HepG2 (cell line): ENCODE data around the gene SEPTIN10. TPM values are rescaled to one million over a fixed set of nuclear protein-coding genes. Genes with fewer than 3 reads are reported as not detected.

Experiments used
- EZH2 ChIP-seq: conservative IDR thresholded peaks from 2 replicates; pipeline ENCODE4 v1.6.1; 2012; ENCODE audit warnings: mild to moderate bottlenecking, low read depth, low read length, moderate library complexity
- HIVEP1 ChIP-seq: sonication (generic); formaldehyde crosslinking; IDR thresholded peaks from 2 replicates; pipeline ENCODE4 v1.4.0; 2020; ENCODE audit warnings: mild to moderate bottlenecking, missing genetic modification reagents
- HMG20A ChIP-seq: IDR thresholded peaks from 2 replicates; pipeline ENCODE4 v1.6.1; 2016; ENCODE audit warnings: borderline replicate concordance
- HOXA3 ChIP-seq: sonication (generic); formaldehyde crosslinking; IDR thresholded peaks from 2 replicates; pipeline ENCODE4 v1.5.0; 2020; ENCODE audit warnings: missing genetic modification reagents
- NPAS2 ChIP-seq: sonication (generic); formaldehyde crosslinking; IDR thresholded peaks from 2 replicates; pipeline ENCODE4 v1.8.0; 2022; ENCODE audit warnings: mild to moderate bottlenecking, missing genetic modification reagents, borderline replicate concordance
- PHF21A ChIP-seq: sonication (generic); formaldehyde crosslinking; IDR thresholded peaks from 2 replicates; pipeline ENCODE4 v1.5.0; 2020; ENCODE audit warnings: mild to moderate bottlenecking, missing genetic modification reagents
- RBM39 ChIP-seq: fragments of 200-400 bp; formaldehyde crosslinking; IDR thresholded peaks from one replicate; pipeline ENCODE4 v1.6.1; 2018; ENCODE audit warnings: antibody characterized with exemption, mild to moderate bottlenecking, low read depth, low read length; ENCODE audit not compliant: poor library complexity, severe bottlenecking
- RFX1 ChIP-seq: fragments of 450-650 bp; IDR thresholded peaks from 2 replicates; pipeline ENCODE4 v1.6.1; 2017
- XRCC5 ChIP-seq: fragments of 200-400 bp; formaldehyde crosslinking; optimal IDR thresholded peaks from 2 replicates; pipeline ENCODE3; 2017; ENCODE audit warnings: mild to moderate bottlenecking, low read length
- ZBTB3 ChIP-seq: sonication (generic); formaldehyde crosslinking; IDR thresholded peaks from 2 replicates; pipeline ENCODE4 v1.4.0; 2020; ENCODE audit warnings: low read depth, mild to moderate bottlenecking, moderate library complexity, missing genetic modification reagents, borderline replicate concordance
- ZFP82 ChIP-seq: sonication (generic); formaldehyde crosslinking; IDR thresholded peaks from 2 replicates; pipeline ENCODE4 v1.5.1; 2020; ENCODE audit warnings: mild to moderate bottlenecking, missing genetic modification reagents, borderline replicate concordance
- ZNF24 ChIP-seq: fragments of 450-650 bp; IDR thresholded peaks from 2 replicates; pipeline ENCODE4 v1.6.1; 2017; ENCODE audit warnings: antibody characterized with exemption, mild to moderate bottlenecking
- ZNF296 ChIP-seq: sonication (generic); formaldehyde crosslinking; conservative IDR thresholded peaks from 2 replicates; pipeline ENCODE4 v1.5.0; 2020; ENCODE audit warnings: mild to moderate bottlenecking, missing genetic modification reagents
- ZNF564 ChIP-seq: sonication (generic); formaldehyde crosslinking; IDR thresholded peaks from 2 replicates; pipeline ENCODE4 v1.8.1; 2023; ENCODE audit warnings: mild to moderate bottlenecking, missing genetic modification reagents
- ZNF746 ChIP-seq: sonication (generic); formaldehyde crosslinking; IDR thresholded peaks from 2 replicates; pipeline ENCODE4 v1.8.0; 2022; ENCODE audit warnings: mild to moderate bottlenecking, missing genetic modification reagents
- polyA plus RNA-seq, 8 experiments: library from polyadenylated mRNA; depleted of rRNA in 3 of 8; stranded (reverse) in 7 of 8; unstranded in 1 of 8; fragments of >200 nt; fragmentation: Illumina TruSeq in 4 of 8; extraction: Trizol in 4 of 8; gene quantifications; 2 replicates each; pipeline versions ENCODE4 v1.2.1 to v1.2.3, GENCODE V29; 2011 to 2016; ENCODE audit warnings: low read depth in 4 of 8, missing spikeins in 1 of 8, mixed read lengths in 1 of 8; ENCODE audit not compliant: insufficient read depth in 1 of 8
- total RNA-seq, 5 experiments: library from RNA; depleted of rRNA; stranded (reverse); fragments of >200 nt; fragmentation: Illumina TruSeq; extraction: Trizol; gene quantifications; 2 replicates each; pipeline ENCODE4 v1.2.3, GENCODE V29; 2016; ENCODE audit warnings: low read depth in 1 of 5
- TF ChIP-seq, protein P1 (sequence below): sonication (generic); formaldehyde crosslinking; IDR thresholded peaks from 2 replicates; pipeline ENCODE4 v1.4.0; 2020; ENCODE audit warnings: missing genetic modification reagents
- TF ChIP-seq, protein P2 (sequence below): sonication (generic); formaldehyde crosslinking; conservative IDR thresholded peaks from 2 replicates; pipeline ENCODE4 v1.8.1; 2023; ENCODE audit warnings: missing genetic modification reagents
- TF ChIP-seq, protein P3 (sequence below): sonication (generic); formaldehyde crosslinking; IDR thresholded peaks from 2 replicates; pipeline ENCODE4; 2020; ENCODE audit warnings: missing genetic modification reagents, mild to moderate bottlenecking, borderline replicate concordance
- TF ChIP-seq, protein P4 (sequence below): IDR thresholded peaks from 2 replicates; pipeline ENCODE4 v1.6.1; 2016; ENCODE audit warnings: low read depth, borderline replicate concordance
- TF ChIP-seq, protein P5 (sequence below): sonication (generic); formaldehyde crosslinking; IDR thresholded peaks from 2 replicates; pipeline ENCODE4 v1.5.0; 2020; ENCODE audit warnings: missing genetic modification reagents, mild to moderate bottlenecking, borderline replicate concordance

SEPTIN10 gene
- total and polyA plus RNA-seq, 2 of the 13 experiments (the other 11 are each of a cell fraction or from before 2014, with no cell fraction given) = 45.8 to 67.5 TPM

DNA sequence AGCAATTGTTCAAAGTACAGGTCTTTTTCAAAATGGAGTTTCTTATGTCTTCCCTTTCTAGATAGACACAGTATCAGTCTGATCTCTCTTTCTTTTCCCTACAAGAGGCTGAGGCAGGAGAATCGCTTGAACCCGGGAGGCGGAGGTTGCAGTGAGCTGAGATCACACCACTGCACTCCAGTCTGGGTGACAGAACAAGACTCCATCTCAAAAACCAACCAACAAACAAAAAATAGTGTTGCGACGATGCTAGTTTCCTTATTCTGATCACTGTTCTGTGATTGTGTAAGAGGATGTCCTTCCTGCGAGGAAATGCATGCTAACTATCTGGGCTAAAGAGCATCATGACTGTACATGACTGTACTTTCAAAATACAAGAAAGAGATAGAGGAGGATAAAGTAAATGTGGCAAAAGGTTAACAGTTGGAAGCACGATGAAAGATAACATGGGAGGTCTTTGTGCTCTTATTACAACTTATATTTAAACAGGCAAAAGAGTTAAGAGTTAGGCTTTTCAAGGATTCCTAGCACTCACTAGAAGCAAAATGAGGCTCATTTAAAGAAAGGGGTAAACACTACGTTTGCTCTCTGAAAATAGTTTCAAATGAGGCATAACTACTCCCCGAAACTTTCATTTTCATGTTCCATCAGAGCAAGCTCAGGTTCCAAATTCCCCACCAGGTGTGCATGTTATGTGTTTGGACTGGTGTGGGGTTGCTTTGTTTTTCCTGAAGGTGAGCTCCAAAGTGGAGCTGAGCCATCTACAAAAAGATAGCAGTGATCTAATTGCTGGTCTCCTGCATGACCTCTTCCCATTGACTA is 24.2 kb upstream of the SEPTIN10 start (continued):
- TF ChIP-seq RFX1 = no peak
- TF ChIP-seq HMG20A (CRISPR knock-in tag) = peak; percentile 68; the same call in 1 of the 2 replicates
- TF ChIP-seq, protein P1, sequence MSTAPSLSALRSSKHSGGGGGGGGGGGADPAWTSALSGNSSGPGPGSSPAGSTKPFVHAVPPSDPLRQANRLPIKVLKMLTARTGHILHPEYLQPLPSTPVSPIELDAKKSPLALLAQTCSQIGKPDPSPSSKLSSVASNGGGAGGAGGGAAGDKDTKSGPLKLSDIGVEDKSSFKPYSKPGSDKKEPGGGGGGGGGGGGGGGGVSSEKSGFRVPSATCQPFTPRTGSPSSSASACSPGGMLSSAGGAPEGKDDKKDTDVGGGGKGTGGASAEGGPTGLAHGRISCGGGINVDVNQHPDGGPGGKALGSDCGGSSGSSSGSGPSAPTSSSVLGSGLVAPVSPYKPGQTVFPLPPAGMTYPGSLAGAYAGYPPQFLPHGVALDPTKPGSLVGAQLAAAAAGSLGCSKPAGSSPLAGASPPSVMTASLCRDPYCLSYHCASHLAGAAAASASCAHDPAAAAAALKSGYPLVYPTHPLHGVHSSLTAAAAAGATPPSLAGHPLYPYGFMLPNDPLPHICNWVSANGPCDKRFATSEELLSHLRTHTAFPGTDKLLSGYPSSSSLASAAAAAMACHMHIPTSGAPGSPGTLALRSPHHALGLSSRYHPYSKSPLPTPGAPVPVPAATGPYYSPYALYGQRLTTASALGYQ (CRISPR knock-in tag) = no peak
- no peak for TF ChIP-seq RBM39
- TF ChIP-seq ZNF24 = no peak
- no peak for TF ChIP-seq NPAS2 (CRISPR knock-in tag)
- TF ChIP-seq XRCC5 = no peak
- TF ChIP-seq EZH2 = no peak
- TF ChIP-seq ZNF564 (CRISPR knock-in tag) = 0 out of 2 replicates have a peak, but pooled peaks have one; percentile 25
- peak; percentile 28; the same call in 1 of the 2 replicates for TF ChIP-seq HOXA3 (CRISPR knock-in tag)
- no peak for TF ChIP-seq ZNF296 (CRISPR knock-in tag)
- TF ChIP-seq PHF21A (CRISPR knock-in tag) = peak; percentile 76
- TF ChIP-seq HIVEP1 (CRISPR knock-in tag) = no peak
- no peak for TF ChIP-seq ZFP82 (CRISPR knock-in tag)
- TF ChIP-seq, protein P2, sequence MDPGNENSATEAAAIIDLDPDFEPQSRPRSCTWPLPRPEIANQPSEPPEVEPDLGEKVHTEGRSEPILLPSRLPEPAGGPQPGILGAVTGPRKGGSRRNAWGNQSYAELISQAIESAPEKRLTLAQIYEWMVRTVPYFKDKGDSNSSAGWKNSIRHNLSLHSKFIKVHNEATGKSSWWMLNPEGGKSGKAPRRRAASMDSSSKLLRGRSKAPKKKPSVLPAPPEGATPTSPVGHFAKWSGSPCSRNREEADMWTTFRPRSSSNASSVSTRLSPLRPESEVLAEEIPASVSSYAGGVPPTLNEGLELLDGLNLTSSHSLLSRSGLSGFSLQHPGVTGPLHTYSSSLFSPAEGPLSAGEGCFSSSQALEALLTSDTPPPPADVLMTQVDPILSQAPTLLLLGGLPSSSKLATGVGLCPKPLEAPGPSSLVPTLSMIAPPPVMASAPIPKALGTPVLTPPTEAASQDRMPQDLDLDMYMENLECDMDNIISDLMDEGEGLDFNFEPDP (CRISPR knock-in tag) = no peak
- TF ChIP-seq, protein P3, sequence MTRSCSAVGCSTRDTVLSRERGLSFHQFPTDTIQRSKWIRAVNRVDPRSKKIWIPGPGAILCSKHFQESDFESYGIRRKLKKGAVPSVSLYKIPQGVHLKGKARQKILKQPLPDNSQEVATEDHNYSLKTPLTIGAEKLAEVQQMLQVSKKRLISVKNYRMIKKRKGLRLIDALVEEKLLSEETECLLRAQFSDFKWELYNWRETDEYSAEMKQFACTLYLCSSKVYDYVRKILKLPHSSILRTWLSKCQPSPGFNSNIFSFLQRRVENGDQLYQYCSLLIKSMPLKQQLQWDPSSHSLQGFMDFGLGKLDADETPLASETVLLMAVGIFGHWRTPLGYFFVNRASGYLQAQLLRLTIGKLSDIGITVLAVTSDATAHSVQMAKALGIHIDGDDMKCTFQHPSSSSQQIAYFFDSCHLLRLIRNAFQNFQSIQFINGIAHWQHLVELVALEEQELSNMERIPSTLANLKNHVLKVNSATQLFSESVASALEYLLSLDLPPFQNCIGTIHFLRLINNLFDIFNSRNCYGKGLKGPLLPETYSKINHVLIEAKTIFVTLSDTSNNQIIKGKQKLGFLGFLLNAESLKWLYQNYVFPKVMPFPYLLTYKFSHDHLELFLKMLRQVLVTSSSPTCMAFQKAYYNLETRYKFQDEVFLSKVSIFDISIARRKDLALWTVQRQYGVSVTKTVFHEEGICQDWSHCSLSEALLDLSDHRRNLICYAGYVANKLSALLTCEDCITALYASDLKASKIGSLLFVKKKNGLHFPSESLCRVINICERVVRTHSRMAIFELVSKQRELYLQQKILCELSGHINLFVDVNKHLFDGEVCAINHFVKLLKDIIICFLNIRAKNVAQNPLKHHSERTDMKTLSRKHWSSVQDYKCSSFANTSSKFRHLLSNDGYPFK (CRISPR knock-in tag) = no peak
- TF ChIP-seq, protein P4, sequence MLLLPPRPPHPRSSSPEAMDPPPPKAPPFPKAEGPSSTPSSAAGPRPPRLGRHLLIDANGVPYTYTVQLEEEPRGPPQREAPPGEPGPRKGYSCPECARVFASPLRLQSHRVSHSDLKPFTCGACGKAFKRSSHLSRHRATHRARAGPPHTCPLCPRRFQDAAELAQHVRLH (CRISPR knock-in tag) = no peak
- no peak for TF ChIP-seq ZBTB3
- no peak for TF ChIP-seq ZNF746
- TF ChIP-seq, protein P5, sequence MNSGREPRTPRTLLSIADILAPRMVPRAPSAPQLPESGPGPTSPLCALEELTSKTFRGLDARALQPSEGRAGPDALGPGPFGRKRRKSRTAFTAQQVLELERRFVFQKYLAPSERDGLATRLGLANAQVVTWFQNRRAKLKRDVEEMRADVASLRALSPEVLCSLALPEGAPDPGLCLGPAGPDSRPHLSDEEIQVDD (CRISPR knock-in tag) = no peak
